Right lung (tissue), 5 donors: Measurements from ENCODE around the gene THOP1. TPM values are rescaled to one million over a fixed set of nuclear protein-coding genes. Genes with fewer than 3 reads are reported as not detected.

Source experiments
- DNase-seq, 2 donors: peaks; one replicate each; pipeline ENCODE4 v3.0.0-alpha.2; 2013
- polyA plus RNA-seq, 5 donors: library from polyadenylated mRNA; unstranded; fragments of 120-200 nt; gene quantifications; one replicate each; pipeline versions ENCODE4 v1.2.1 to v1.2.3, GENCODE V29; 2013; ENCODE audit warnings: inconsistent platforms in 1 of 5, low replicate concordance in 1 of 5; ENCODE audit not compliant: insufficient read length in 5 of 5, insufficient read depth in 1 of 5

Gene THOP1
- polyA plus RNA-seq, 5 donors, result 34.5 to 58.3 (median 38.7) TPM

GRCh38 chr19:2761876-2762782 is 23.2 kb upstream of the THOP1 start:
- DNase-seq, result no peak

- DNase-seq, result no peak
These were observed 22.4 kb upstream of the THOP1 start for GRCh38 chr19:2762783-2763496.

- no peak for DNase-seq
These were observed 21.6 kb upstream of the THOP1 start for GRCh38 chr19:2763687-2764086.

- DNase-seq, result no peak
These were observed 20.4 kb upstream of the THOP1 start for GRCh38 chr19:2764945-2765344.

- no peak for DNase-seq
These were observed 19.9 kb upstream of the THOP1 start for GRCh38 chr19:2765376-2765775.

- DNase-seq, result no peak
These were observed 18.5 kb upstream of the THOP1 start for GRCh38 chr19:2766594-2767372.

- DNase-seq, result no peak
These were observed 17.6 kb upstream of the THOP1 start for GRCh38 chr19:2767688-2768087.

- no peak for DNase-seq
These were observed 16.8 kb upstream of the THOP1 start for GRCh38 chr19:2768365-2769132.

GRCh38 chr19:2769218-2769617 is 16.1 kb upstream of the THOP1 start:
- DNase-seq, result no peak

- DNase-seq, result peak; percentile 74 to 84
These were observed 15.0 kb upstream of the THOP1 start for GRCh38 chr19:2770055-2771013.

- DNase-seq, result no peak
These were observed 13.3 kb upstream of the THOP1 start for GRCh38 chr19:2771786-2772674.

- DNase-seq, result no peak
These were observed 11.1 kb upstream of the THOP1 start for GRCh38 chr19:2774083-2774679.

- DNase-seq, result no peak
These were observed 10.2 kb upstream of the THOP1 start for GRCh38 chr19:2774953-2775555.

GRCh38 chr19:2775556-2776430 is 9.5 kb upstream of the THOP1 start:
- no peak for DNase-seq

GRCh38 chr19:2777952-2778683 is 7.2 kb upstream of the THOP1 start:
- no peak for DNase-seq

GRCh38 chr19:2779121-2779740 is 6.1 kb upstream of the THOP1 start:
- DNase-seq, result no peak
